ENCODE measurements around the gene GMDS.

The GMDS gene

DNA sequence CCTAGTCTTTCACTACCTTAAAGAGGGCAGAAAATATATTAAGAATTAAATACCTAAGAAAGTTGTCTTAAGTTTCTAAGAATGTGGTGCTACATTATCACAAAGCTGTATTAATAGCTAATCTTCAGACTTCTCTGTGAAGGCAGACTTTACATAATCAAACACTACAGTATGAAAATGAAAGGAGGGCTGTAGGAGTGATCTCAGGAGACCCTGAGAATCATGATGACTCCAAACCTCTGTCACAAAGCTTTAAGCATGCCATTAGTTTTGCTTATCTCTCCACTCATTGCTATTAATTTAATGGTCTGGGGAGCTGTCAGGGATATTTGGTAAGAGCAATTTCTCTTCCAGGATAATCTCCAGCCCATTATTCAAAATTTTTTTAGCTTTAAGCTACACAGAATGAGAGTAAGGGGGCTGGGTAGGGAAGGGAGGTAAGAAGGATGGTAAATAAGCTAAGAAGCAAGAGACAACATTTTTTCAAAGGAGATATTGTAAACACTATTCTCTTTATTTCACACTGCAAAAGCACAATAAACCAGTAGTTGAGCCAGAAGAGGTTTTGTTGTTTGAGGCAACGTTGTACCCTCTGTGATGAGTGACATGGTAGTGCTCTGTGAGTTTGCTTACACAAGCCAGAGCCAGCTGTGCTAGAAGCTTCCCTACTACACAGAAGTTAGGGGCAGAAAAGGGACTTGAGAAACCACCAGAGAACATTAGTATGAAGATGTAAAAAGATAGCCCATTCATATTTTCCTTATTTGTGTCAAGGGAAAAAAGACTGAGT lies 258.8 kb downstream of the GMDS start:
- TF ChIP-seq CTCF (IDR thresholded peaks at IDR 0.05; ENCODE audit: extremely low read depth, missing control alignments) = no peak
- DNase-seq (ENCODE audit: low spot score) = no peak

- no peak for TF ChIP-seq CTCF (IDR thresholded peaks at IDR 0.05; ENCODE audit: extremely low read depth, missing control alignments)
- no peak for DNase-seq (ENCODE audit: low spot score)
Measured at GRCh38 chr6:1984346-1984994, 260.9 kb downstream of the GMDS start.

DNA sequence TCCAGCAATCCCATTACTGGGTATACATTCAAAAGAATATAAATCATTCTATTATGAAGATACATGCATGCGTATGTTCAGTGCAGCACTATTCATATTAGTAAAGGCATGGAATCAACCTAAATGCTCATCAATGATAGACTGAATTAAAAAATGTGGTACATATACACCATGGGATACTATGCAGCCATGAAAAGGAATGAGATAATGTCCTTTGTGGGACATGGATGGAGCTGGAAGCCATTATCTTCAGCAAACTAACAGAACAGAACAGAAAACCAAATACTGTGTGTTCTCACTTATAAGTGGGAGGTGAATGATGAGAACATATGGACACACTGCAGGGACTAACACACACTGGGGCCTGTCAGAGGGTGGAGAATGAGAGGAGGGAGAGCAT lies 261.6 kb downstream of the GMDS start:
- no peak for DNase-seq (ENCODE audit: low spot score)
- no peak for TF ChIP-seq CTCF (IDR thresholded peaks at IDR 0.05; ENCODE audit: extremely low read depth, missing control alignments)

DNA sequence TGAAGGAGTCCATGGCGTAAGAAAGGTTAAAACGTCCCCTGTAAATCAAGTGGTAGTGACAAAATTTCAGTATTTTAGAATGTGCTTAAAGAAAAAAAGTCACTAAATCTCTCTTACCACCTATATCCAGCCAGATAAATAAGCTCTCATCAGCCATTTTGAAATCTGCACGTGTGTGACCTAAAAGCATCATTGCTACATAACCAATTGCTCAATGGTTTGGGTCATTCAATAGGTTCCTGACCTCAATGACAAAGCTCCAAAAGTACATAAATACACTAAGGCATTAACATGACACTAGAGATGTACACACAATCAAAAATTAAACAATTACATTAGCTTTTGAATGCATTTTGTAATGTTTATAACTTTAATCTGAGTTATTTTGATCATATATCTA lies 272.4 kb downstream of the GMDS start:
- DNase-seq (ENCODE audit: low spot score) = no peak

DNA sequence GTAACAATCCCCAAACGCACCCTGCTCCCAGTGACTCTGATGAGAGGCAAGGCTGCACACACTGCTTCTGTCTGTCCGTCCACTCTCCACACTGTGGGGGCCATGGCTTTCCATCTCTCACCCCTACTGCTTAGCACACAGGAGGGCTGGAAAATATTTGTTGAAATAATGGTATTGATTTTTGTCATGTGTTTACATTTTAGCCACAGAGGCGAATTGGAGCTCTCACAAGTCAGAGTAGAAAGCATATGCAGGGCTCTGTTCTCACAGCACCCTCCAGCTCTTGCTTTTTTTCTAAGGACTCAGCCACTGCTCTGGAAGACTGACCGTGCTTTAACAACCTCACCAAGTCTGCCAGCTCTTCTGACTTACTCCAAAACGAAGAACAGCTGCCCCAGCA lies 273.8 kb downstream of the GMDS start:
- no peak for TF ChIP-seq CTCF (IDR thresholded peaks at IDR 0.05; ENCODE audit: extremely low read depth, missing control alignments)
- no peak for DNase-seq (ENCODE audit: low spot score)

More for the DNA sequence above, 272.4 kb downstream of the GMDS start:
- no peak for TF ChIP-seq CTCF (IDR thresholded peaks at IDR 0.05; ENCODE audit: extremely low read depth, missing control alignments)

DNA sequence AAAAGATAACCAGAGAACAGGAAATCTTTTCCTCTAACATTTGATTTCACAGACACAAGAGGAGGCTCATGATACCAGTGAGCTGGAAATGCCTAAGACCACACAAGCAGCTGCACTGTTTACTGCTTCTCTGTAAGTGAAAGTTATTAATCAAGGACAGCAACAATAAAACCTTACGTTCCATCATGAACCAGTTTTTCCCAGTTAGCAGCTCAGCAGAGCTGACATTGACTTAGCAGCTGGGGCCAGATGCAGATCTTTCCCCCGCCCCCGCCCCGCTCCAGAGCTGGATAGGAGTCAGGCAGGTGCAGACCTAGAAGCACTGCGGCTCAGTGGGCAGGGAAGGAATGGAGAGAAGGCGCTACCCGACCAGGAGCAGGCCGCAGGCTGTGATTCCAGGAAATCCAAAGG lies 275.2 kb downstream of the GMDS start:
- no peak for DNase-seq (ENCODE audit: low spot score)
- no peak for TF ChIP-seq CTCF (IDR thresholded peaks at IDR 0.05; ENCODE audit: extremely low read depth, missing control alignments)

DNA sequence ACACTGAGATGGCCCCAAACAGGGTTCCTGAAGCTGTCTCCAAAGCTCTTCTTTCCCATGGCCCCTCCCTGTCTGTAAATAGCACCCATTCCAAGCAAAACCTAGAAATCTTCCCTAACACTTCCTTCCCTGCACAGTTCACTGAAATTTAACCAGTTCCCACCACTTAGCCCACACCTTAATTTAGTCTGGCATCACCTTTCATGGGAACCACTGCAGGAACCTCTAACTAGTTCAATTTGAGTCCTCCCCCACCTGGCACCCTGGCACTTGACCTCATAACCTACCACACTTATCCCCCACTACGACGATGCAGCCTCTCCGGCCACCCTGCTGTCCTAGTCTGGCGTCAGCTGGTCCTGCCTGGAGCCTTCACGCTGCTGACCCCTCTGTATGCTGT lies 278.7 kb downstream of the GMDS start:
- no peak for DNase-seq (ENCODE audit: low spot score)
- TF ChIP-seq CTCF (IDR thresholded peaks at IDR 0.05; ENCODE audit: extremely low read depth, missing control alignments) = no peak

Measured in GM20000 (cell line).